ENCODE results near the gene PPARGC1A. TPM values are rescaled to one million over a fixed set of nuclear protein-coding genes. Genes with fewer than 3 reads are reported as not detected.

PPARGC1A gene
- total and polyA plus RNA-seq, 11 donors, result 25.4 to 103 (median 83.3) TPM

DNA sequence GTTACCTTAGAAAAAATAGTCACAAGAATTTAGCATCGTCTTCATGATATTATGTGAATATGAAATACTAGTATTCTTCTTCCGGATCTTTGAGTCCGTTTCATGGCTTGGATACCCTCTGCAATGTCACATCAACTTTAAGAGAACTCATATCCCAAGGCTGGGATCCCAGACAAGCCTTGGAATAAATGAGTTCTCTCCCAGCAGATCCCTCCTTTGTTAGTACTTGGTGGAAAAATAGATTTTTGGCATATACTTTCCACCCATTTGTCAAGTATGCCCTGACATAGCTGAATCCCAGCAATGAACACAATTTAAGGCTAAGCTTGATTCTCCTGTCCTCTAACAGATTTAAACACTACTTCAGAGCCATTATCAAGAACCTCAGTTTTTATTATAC is 144.5 kb downstream of the PPARGC1A start:
- Histone ChIP-seq H3K4me3 (no peak overlapping the region), H3K4me1 (peaks cover 0 to 4% (median 0%) of the 10 kb centered on the region in 12 donors), H3K36me3 (no peaks in the 10 kb centered on the region), H3K27me3 (no peaks in the 10 kb centered on the region), H3K27ac (no peak overlapping the region), H3K9me3 (peaks cover 0 to 4% (median 0%) of the 10 kb centered on the region in 12 donors)
- no peak for ATAC-seq
- no peak for DNase-seq
- TF ChIP-seq, protein P1, sequence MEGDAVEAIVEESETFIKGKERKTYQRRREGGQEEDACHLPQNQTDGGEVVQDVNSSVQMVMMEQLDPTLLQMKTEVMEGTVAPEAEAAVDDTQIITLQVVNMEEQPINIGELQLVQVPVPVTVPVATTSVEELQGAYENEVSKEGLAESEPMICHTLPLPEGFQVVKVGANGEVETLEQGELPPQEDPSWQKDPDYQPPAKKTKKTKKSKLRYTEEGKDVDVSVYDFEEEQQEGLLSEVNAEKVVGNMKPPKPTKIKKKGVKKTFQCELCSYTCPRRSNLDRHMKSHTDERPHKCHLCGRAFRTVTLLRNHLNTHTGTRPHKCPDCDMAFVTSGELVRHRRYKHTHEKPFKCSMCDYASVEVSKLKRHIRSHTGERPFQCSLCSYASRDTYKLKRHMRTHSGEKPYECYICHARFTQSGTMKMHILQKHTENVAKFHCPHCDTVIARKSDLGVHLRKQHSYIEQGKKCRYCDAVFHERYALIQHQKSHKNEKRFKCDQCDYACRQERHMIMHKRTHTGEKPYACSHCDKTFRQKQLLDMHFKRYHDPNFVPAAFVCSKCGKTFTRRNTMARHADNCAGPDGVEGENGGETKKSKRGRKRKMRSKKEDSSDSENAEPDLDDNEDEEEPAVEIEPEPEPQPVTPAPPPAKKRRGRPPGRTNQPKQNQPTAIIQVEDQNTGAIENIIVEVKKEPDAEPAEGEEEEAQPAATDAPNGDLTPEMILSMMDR (IDR thresholded peaks at IDR 0.05), result no peak
- no peak for TF ChIP-seq POLR2A (IDR thresholded peaks at IDR 0.05)
- 81 to 94% (median 88%) methylated on average over 3 of the region's 3 CpGs for WGBS, 4 donors
- intact Hi-C loops (cut with DNase I), result no loop called here

All from heart left ventricle (tissue), 16 donors.